SK-N-SH (cell line): Measurements from ENCODE around the gene CD81. TPM values are rescaled to one million over a fixed set of nuclear protein-coding genes. Genes with fewer than 3 reads are reported as not detected.

Experiments
- CTCF ChIA-PET: fragments of 300-600, 350-600 bp; formaldehyde crosslinking; extraction: SDS; loops from one replicate; lab custom pipeline; 2021; lab: Yijun Ruan, JAX
- POLR2A ChIA-PET: fragments of 350-600 bp; sonication (Branson Sonifier 250); formaldehyde crosslinking; extraction: SDS; loops from one replicate; lab custom pipeline; 2020; ENCODE audit warnings: antibody characterized with exemption, inconsistent platforms; lab: Yijun Ruan, JAX
- DNase-seq: peaks from one replicate; pipeline ENCODE4 v3.0.0; 2012
- H2AFZ ChIP-seq: fragments of 200-600 bp; sonication (generic); 2 replicates; pipeline ENCODE4 v1.8.1; 2016; ENCODE audit warnings: antibody characterized with exemption, mild to moderate bottlenecking, low read depth
- H3F3A ChIP-seq: fragments of 200-600 bp; sonication (generic); replicated peaks from 2 replicates; pipeline ENCODE3; 2016; ENCODE audit warnings: antibody characterized with exemption, mild to moderate bottlenecking; ENCODE audit not compliant: insufficient read depth
- H3K27ac ChIP-seq, 2 experiments: fragments of 200-500 bp in 1 of 2; fragments of 200-600 bp in 1 of 2; sonication (Bioruptor generic) in 1 of 2; sonication (generic), shearing (Covaris generic) in 1 of 2; 2 replicates each; pipeline versions ENCODE4 v1.5.1 to v1.6.1; 2014 to 2016; ENCODE audit warnings: low read depth in 2 of 2, inconsistent platforms in 1 of 2, low read length in 1 of 2, mild to moderate bottlenecking in 1 of 2, mixed read lengths in 1 of 2
- H3K27me3 ChIP-seq: fragments of 200-600 bp; sonication (generic), shearing (Covaris generic); 2 replicates; pipeline ENCODE4 v1.6.1; 2016; ENCODE audit warnings: mixed run types; ENCODE audit not compliant: insufficient read depth
- H3K36me3 ChIP-seq, 2 experiments: fragments of 200-500 bp in 1 of 2; fragments of 200-600 bp in 1 of 2; sonication (Bioruptor generic) in 1 of 2; sonication (generic) in 1 of 2; replicated peaks in 1 of 2; 2 replicates each; pipeline versions ENCODE3 to v1.5.1; 2014 to 2016; ENCODE audit warnings: low read length in 1 of 2, mild to moderate bottlenecking in 1 of 2; ENCODE audit not compliant: insufficient read depth in 2 of 2, control insufficient read depth in 1 of 2
- H3K4me1 ChIP-seq, 2 experiments: fragments of 200-500 bp in 1 of 2; fragments of 200-600 bp in 1 of 2; sonication (Bioruptor generic) in 1 of 2; sonication (generic), shearing (Covaris generic) in 1 of 2; 2 replicates each; pipeline versions ENCODE4 v1.5.1 to v1.6.1; 2014 to 2016; ENCODE audit warnings: low read depth in 1 of 2, low read length in 1 of 2, mixed run types in 1 of 2; ENCODE audit not compliant: insufficient read depth in 2 of 2, control insufficient read depth in 1 of 2
- H3K4me2 ChIP-seq: fragments of 200-600 bp; sonication (generic), shearing (Covaris generic); 2 replicates; pipeline ENCODE4 v1.6.1; 2017; ENCODE audit warnings: mixed run types
- H3K4me3 ChIP-seq, 2 experiments: fragments of 200-500 bp in 1 of 2; fragments of 200-600 bp in 1 of 2; sonication (Bioruptor generic) in 1 of 2; sonication (generic), shearing (Covaris generic) in 1 of 2; 2 replicates each; pipeline versions ENCODE4 v1.5.1 to v1.8.1; 2014 to 2016; ENCODE audit warnings: low read depth in 2 of 2, inconsistent platforms in 1 of 2, low read length in 1 of 2, mild to moderate bottlenecking in 1 of 2, mixed read lengths in 1 of 2, moderate library complexity in 1 of 2
- H3K79me2 ChIP-seq: fragments of 200-600 bp; sonication (generic); 2 replicates; pipeline ENCODE4 v1.8.1; 2017; ENCODE audit warnings: mild to moderate bottlenecking; ENCODE audit not compliant: insufficient read depth
- H3K9ac ChIP-seq: fragments of 200-600 bp; sonication (generic); 2 replicates; pipeline ENCODE4 v1.6.1; 2017; ENCODE audit warnings: mixed run types
- H3K9me2 ChIP-seq: fragments of 200-600 bp; sonication (generic); 2 replicates; pipeline ENCODE4 v1.6.1; 2017; ENCODE audit warnings: mixed run types
- H3K9me3 ChIP-seq: fragments of 200-600 bp; sonication (generic); 2 replicates; pipeline ENCODE4 v1.6.1; 2017; ENCODE audit warnings: mixed run types, mild to moderate bottlenecking, moderate library complexity
- H4K20me1 ChIP-seq: fragments of 200-600 bp; sonication (generic); 2 replicates; pipeline ENCODE4 v1.6.1; 2017; ENCODE audit warnings: mild to moderate bottlenecking, mixed run types; ENCODE audit not compliant: insufficient read depth
- CHD2 ChIP-seq: fragments of 150-350 bp; IDR thresholded peaks from 2 replicates; pipeline ENCODE4 v1.6.1; 2018; ENCODE audit warnings: low read length; ENCODE audit not compliant: partially characterized antibody
- ELF1 ChIP-seq: IDR thresholded peaks from 2 replicates; pipeline ENCODE4 v1.4.0; 2012
- EP300 ChIP-seq, 2 experiments: IDR thresholded peaks; 2 replicates each; pipeline versions ENCODE4 v1.4.0 to v1.6.1; 2012; ENCODE audit warnings: borderline replicate concordance in 1 of 2, low read depth in 1 of 2, low read length in 1 of 2
- EZH2phosphoT487 ChIP-seq: fragments of 200-600 bp; sonication (generic); IDR thresholded peaks from 2 replicates; pipeline ENCODE4 v1.6.1; 2017; ENCODE audit warnings: low read depth, mixed run types, mild to moderate bottlenecking, antibody characterized with exemption, moderate library complexity, borderline replicate concordance
- GABPA ChIP-seq: IDR thresholded peaks from 2 replicates; pipeline ENCODE4 v1.4.0; 2012; ENCODE audit warnings: low read depth, mild to moderate bottlenecking
- GATA2 ChIP-seq: sonication (generic); formaldehyde crosslinking; IDR thresholded peaks from 2 replicates; pipeline ENCODE4 v1.5.0; 2020; ENCODE audit warnings: mild to moderate bottlenecking, missing genetic modification reagents
- JUND ChIP-seq: IDR thresholded peaks from 2 replicates; pipeline ENCODE4 v1.4.0; 2012
- NFIC ChIP-seq: IDR thresholded peaks from 2 replicates; pipeline ENCODE4 v1.4.0; 2012; ENCODE audit warnings: borderline replicate concordance
- NRF1 ChIP-seq: IDR thresholded peaks from 2 replicates; pipeline ENCODE4 v1.6.1; 2012; ENCODE audit warnings: low read depth, mild to moderate bottlenecking, low read length
- POLR2AphosphoS5 ChIP-seq: IDR thresholded peaks from 2 replicates; pipeline ENCODE4 v1.6.1; 2012; ENCODE audit warnings: low read depth, low read length
- RAD21 ChIP-seq: IDR thresholded peaks from 2 replicates; pipeline ENCODE4 v1.6.1; 2012; ENCODE audit warnings: mild to moderate bottlenecking, low read length
- RCOR1 ChIP-seq: fragments of 150-350 bp; IDR thresholded peaks from 2 replicates; pipeline ENCODE4 v1.6.1; 2017; ENCODE audit warnings: antibody characterized with exemption, low read length
- RXRA ChIP-seq: IDR thresholded peaks from 2 replicates; pipeline ENCODE4 v1.4.0; 2012; ENCODE audit warnings: low read depth, mild to moderate bottlenecking, borderline replicate concordance
- YY1 ChIP-seq: IDR thresholded peaks from 2 replicates; pipeline ENCODE4 v1.4.0; 2012; ENCODE audit warnings: low read depth, mild to moderate bottlenecking
- WGBS: methylation state at CpG from one replicate; pipeline ENCODE4 v1.1.6; 2017; ENCODE audit warnings: low lambda C conversion rate; 5-methylcytosine and 5-hydroxymethylcytosine counted together
- polyA plus RNA-seq, 3 experiments: library from polyadenylated mRNA; depleted of rRNA; stranded (reverse); fragments of >200 nt; gene quantifications; 2 replicates each; pipeline ENCODE4 v1.2.3, GENCODE V29; 2012
- TF ChIP-seq, protein P1 (sequence below): IDR thresholded peaks from 2 replicates; pipeline ENCODE4 v1.4.0; 2012; ENCODE audit warnings: low read depth
- TF ChIP-seq, protein P2 (sequence below): IDR thresholded peaks from 2 replicates; pipeline ENCODE4; 2012
- TF ChIP-seq, protein P3 (sequence below): fragments of 150-350 bp; IDR thresholded peaks from 2 replicates; pipeline ENCODE4 v1.6.1; 2017; ENCODE audit warnings: antibody characterized with exemption, low read length, low read depth, borderline replicate concordance
- TF ChIP-seq, protein P4 (sequence below): IDR thresholded peaks from 2 replicates; pipeline ENCODE4 v1.6.1; 2012; ENCODE audit warnings: mild to moderate bottlenecking, low read depth, low read length, moderate library complexity
- TF ChIP-seq, protein P5 (sequence below): IDR thresholded peaks from 2 replicates; pipeline ENCODE4 v1.4.0; 2012; ENCODE audit warnings: low read depth, borderline replicate concordance

CD81 gene
- polyA plus RNA-seq, 1 of the 3 experiments (the other 2 are of a cell fraction), result 517 TPM

DNA sequence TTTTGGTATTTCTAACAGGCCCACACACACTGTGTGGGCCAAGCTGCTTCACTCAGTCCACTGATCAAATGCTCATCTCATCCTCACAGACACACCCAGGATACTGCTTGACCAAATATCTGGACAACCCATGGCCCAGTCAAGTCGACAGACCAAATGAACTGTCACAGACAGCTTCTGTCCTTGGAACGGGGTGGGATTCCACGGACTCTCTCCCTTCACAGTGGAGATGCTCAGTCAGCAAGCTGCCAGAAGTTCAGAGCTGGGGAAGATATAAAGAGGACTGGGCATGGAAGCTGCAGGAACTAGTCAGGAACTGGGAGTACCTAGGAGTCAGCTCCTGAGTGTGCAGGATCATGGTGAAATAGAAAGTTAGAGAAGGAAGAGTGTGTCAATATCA lies 34.6 kb upstream of the CD81 start:
- H3K79me2 ChIP-seq, result no peaks in the 10 kb centered on the region
- WGBS, result 30% methylated on average over 3 of the region's 3 CpGs
- no peaks in the 10 kb centered on the region for H3F3A ChIP-seq
- no peak overlapping the region for H3K4me3 ChIP-seq
- no peaks in the 10 kb centered on the region for H3K9me2 ChIP-seq
- no peak overlapping the region for H3K9ac ChIP-seq
- no peak for TF ChIP-seq EP300 (IDR thresholded peaks at IDR 0.05; ENCODE audit: borderline replicate concordance in 1 of 2, low read depth in 1 of 2, low read length in 1 of 2)
- TF ChIP-seq, protein P1, sequence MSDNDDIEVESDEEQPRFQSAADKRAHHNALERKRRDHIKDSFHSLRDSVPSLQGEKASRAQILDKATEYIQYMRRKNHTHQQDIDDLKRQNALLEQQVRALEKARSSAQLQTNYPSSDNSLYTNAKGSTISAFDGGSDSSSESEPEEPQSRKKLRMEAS, result no peak
- no peak for TF ChIP-seq NRF1
- TF ChIP-seq, protein P2, sequence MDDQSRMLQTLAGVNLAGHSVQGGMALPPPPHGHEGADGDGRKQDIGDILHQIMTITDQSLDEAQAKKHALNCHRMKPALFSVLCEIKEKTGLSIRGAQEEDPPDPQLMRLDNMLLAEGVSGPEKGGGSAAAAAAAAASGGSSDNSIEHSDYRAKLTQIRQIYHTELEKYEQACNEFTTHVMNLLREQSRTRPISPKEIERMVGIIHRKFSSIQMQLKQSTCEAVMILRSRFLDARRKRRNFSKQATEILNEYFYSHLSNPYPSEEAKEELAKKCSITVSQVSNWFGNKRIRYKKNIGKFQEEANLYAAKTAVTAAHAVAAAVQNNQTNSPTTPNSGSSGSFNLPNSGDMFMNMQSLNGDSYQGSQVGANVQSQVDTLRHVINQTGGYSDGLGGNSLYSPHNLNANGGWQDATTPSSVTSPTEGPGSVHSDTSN, result no peak
- TF ChIP-seq RAD21, result no peak
- no peak for TF ChIP-seq JUND
- no peak for TF ChIP-seq POLR2AphosphoS5
- no peak for TF ChIP-seq EZH2phosphoT487
- no peak for TF ChIP-seq CHD2
- TF ChIP-seq RXRA, result no peak
- TF ChIP-seq YY1, result no peak
- TF ChIP-seq NFIC, result no peak
- TF ChIP-seq GATA2 (CRISPR knock-in tag), result no peak
- TF ChIP-seq, protein P3, sequence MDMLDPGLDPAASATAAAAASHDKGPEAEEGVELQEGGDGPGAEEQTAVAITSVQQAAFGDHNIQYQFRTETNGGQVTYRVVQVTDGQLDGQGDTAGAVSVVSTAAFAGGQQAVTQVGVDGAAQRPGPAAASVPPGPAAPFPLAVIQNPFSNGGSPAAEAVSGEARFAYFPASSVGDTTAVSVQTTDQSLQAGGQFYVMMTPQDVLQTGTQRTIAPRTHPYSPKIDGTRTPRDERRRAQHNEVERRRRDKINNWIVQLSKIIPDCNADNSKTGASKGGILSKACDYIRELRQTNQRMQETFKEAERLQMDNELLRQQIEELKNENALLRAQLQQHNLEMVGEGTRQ, result no peak
- no peak overlapping the region for H2AFZ ChIP-seq
- no peak overlapping the region for H3K27ac ChIP-seq
- H3K36me3 ChIP-seq, result no peaks in the 10 kb centered on the region
- no peak overlapping the region for H3K4me2 ChIP-seq
- H3K9me3 ChIP-seq, result no peaks in the 10 kb centered on the region
- DNase-seq, result no peak
- no peaks in the 10 kb centered on the region for H3K27me3 ChIP-seq
- CTCF ChIA-PET, result no interaction called here
- POLR2A ChIA-PET, result no interaction called here
- H3K4me1 ChIP-seq, result no peaks in the 10 kb centered on the region
- no peaks in the 10 kb centered on the region for H4K20me1 ChIP-seq

DNA sequence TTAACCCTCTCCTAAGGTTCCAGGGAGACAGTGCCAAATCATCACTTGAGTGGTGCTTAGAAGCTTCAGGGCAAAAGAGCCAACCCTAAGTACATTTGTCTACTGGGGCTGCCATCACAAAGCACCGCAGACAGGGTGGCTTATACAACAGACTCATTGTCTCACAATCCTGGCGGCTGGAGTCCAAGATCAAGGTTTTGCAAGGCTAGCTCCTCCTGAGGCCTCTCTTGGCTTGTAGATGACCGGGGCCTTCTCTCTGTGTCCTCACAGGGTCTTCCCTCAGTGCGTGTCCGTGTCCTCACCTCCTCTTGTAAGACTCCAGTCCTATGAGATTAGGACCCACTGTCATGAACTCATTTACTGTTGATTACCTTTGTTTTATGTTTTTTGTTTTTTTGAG lies 34.1 kb upstream of the CD81 start:
- POLR2A ChIA-PET, result no interaction called here
- CTCF ChIA-PET, result no interaction called here
- Histone ChIP-seq H3K27ac (no peak overlapping the region), H3K4me1 (no peaks in the 10 kb centered on the region), H2AFZ (no peak overlapping the region), H3K4me3 (no peak overlapping the region), H3K9ac (no peak overlapping the region), H4K20me1 (no peaks in the 10 kb centered on the region), H3K27me3 (no peaks in the 10 kb centered on the region), H3K4me2 (no peak overlapping the region), H3K9me2 (no peaks in the 10 kb centered on the region), H3K79me2 (no peaks in the 10 kb centered on the region), H3F3A (no peaks in the 10 kb centered on the region), H3K36me3 (no peaks in the 10 kb centered on the region), H3K9me3 (no peaks in the 10 kb centered on the region)
- TF ChIP-seq, protein P4, sequence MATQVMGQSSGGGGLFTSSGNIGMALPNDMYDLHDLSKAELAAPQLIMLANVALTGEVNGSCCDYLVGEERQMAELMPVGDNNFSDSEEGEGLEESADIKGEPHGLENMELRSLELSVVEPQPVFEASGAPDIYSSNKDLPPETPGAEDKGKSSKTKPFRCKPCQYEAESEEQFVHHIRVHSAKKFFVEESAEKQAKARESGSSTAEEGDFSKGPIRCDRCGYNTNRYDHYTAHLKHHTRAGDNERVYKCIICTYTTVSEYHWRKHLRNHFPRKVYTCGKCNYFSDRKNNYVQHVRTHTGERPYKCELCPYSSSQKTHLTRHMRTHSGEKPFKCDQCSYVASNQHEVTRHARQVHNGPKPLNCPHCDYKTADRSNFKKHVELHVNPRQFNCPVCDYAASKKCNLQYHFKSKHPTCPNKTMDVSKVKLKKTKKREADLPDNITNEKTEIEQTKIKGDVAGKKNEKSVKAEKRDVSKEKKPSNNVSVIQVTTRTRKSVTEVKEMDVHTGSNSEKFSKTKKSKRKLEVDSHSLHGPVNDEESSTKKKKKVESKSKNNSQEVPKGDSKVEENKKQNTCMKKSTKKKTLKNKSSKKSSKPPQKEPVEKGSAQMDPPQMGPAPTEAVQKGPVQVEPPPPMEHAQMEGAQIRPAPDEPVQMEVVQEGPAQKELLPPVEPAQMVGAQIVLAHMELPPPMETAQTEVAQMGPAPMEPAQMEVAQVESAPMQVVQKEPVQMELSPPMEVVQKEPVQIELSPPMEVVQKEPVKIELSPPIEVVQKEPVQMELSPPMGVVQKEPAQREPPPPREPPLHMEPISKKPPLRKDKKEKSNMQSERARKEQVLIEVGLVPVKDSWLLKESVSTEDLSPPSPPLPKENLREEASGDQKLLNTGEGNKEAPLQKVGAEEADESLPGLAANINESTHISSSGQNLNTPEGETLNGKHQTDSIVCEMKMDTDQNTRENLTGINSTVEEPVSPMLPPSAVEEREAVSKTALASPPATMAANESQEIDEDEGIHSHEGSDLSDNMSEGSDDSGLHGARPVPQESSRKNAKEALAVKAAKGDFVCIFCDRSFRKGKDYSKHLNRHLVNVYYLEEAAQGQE, result no peak
- no peak for TF ChIP-seq ELF1
- TF ChIP-seq, protein P5, sequence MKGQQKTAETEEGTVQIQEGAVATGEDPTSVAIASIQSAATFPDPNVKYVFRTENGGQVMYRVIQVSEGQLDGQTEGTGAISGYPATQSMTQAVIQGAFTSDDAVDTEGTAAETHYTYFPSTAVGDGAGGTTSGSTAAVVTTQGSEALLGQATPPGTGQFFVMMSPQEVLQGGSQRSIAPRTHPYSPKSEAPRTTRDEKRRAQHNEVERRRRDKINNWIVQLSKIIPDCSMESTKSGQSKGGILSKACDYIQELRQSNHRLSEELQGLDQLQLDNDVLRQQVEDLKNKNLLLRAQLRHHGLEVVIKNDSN, result no peak
- no peak for TF ChIP-seq NRF1
- no peak for TF ChIP-seq RAD21
- TF ChIP-seq, protein P2, result no peak
- no peak for TF ChIP-seq EZH2phosphoT487
- TF ChIP-seq RCOR1, result no peak
- TF ChIP-seq GABPA, result no peak
- no peak for TF ChIP-seq RXRA
- DNase-seq, result no peak
- 43% methylated on average over 4 of the region's 5 CpGs for WGBS
